ENCODE results near the gene HOMEZ. TPM values are rescaled to one million over a fixed set of nuclear protein-coding genes. Genes with fewer than 3 reads are reported as not detected.
"Not testable (repeated sequence)": the region's sequence is repeated elsewhere in the genome, so short reads cannot be mapped to it uniquely, and the experiment has no call there.

The HOMEZ gene
- total RNA-seq, 1 donor from 2014 or later, result 10.4 TPM

- DNase-seq (ENCODE audit: low read depth), result no peak
- no peak for TF ChIP-seq CTCF (conservative IDR thresholded peaks at IDR 0.05; ENCODE audit: low read depth, low read length)
- H3K4me3 ChIP-seq (ENCODE audit: low read depth, low read length), result no peak overlapping the region
Measured at GRCh38 chr14:23243066-23243465, 42.9 kb downstream of the HOMEZ start.

- TF ChIP-seq CTCF (conservative IDR thresholded peaks at IDR 0.05; ENCODE audit: low read depth, low read length), result no peak
- no peak overlapping the region for H3K4me3 ChIP-seq (ENCODE audit: low read depth, low read length)
- DNase-seq (ENCODE audit: low read depth), result no peak
Measured at GRCh38 chr14:23242076-23242475, 43.9 kb downstream of the HOMEZ start.

GRCh38 chr14:23241061-23241715 lies 44.7 kb downstream of the HOMEZ start:
- DNase-seq (ENCODE audit: low read depth); H3K4me3 ChIP-seq (ENCODE audit: low read depth, low read length): not testable (repeated sequence)

- TF ChIP-seq CTCF (conservative IDR thresholded peaks at IDR 0.05; ENCODE audit: low read depth, low read length), result no peak
- H3K4me3 ChIP-seq (ENCODE audit: low read depth, low read length), result no peak overlapping the region
- no peak for DNase-seq (ENCODE audit: low read depth)
Measured at GRCh38 chr14:23240661-23241060, 45.3 kb downstream of the HOMEZ start.

GRCh38 chr14:23237772-23238594 lies 47.9 kb downstream of the HOMEZ start, which contains the start of gene RNF212B:
RNF212B (plus strand) TSS chr14:23237936; CDS start chr14:23240346, 2,410 bp downstream.
- H3K4me3 ChIP-seq (ENCODE audit: low read depth, low read length), result peak within 1 kb of the TSS; percentile 37
- DNase-seq (ENCODE audit: low read depth), result no peak
- no peak for TF ChIP-seq CTCF (conservative IDR thresholded peaks at IDR 0.05; ENCODE audit: low read depth, low read length)

- not testable (repeated sequence) for H3K4me3 ChIP-seq (ENCODE audit: low read depth, low read length); DNase-seq (ENCODE audit: low read depth)
Measured at GRCh38 chr14:23232241-23232808, 53.6 kb downstream of the HOMEZ start.

GRCh38 chr14:23228812-23229211 lies 57.1 kb downstream of the HOMEZ start:
- no peak for DNase-seq (ENCODE audit: low read depth)
- H3K4me3 ChIP-seq (ENCODE audit: low read depth, low read length), result no peak overlapping the region
- no peak for TF ChIP-seq CTCF (conservative IDR thresholded peaks at IDR 0.05; ENCODE audit: low read depth, low read length)

Data from epithelial cell of proximal tubule (primary cell).